K562 (cell line): ENCODE results near the gene OMP. TPM values are rescaled to one million over a fixed set of nuclear protein-coding genes. Genes with fewer than 3 reads are reported as not detected.

Experiments used
- ATAC-seq: fragments of 200-7000 bp; cut with Tn5 transposase; 3 replicates; pipeline ENCODE4 v1.9.1; 2020; ENCODE audit warnings: moderate library complexity
- BruUV-seq: library from RNA; stranded (reverse); fragments of 400-500 nt; replicated peaks from 2 replicates; lab custom pipeline; 2021; lab: Mats Ljungman, UMichigan
- CTCF ChIA-PET: fragments of 300-600 bp; formaldehyde crosslinking; extraction: SDS; loops from one replicate; lab custom pipeline; 2021; ENCODE audit warnings: low intra/inter-chr PET ratio; lab: Yijun Ruan, JAX
- POLR2A ChIA-PET: fragments of 300-600, 350-650 bp; sonication (Branson Sonifier 250); formaldehyde crosslinking; extraction: SDS; loops from one replicate; lab custom pipeline; 2021; ENCODE audit warnings: antibody characterized with exemption, inconsistent platforms; lab: Yijun Ruan, JAX
- DNase-seq, 4 experiments: peaks; one replicate each; pipeline versions ENCODE4 v3.0.0 to v3.0.0-alpha.2; 2011 to 2018; ENCODE audit warnings: low spot score in 3 of 4, mixed read lengths in 3 of 4; ENCODE audit errors: extremely low read depth in 1 of 4
- FAIRE-seq: peaks from 2 replicates; lab custom pipeline; 2011; peaks lifted over from hg19 to GRCh38; lab: Jason Lieb, UNC
- H2AFZ ChIP-seq: 2 replicates; pipeline ENCODE4 v1.6.0; 2011; ENCODE audit warnings: low read depth, low read length, control low read depth, inconsistent platforms
- H3K27ac ChIP-seq: fragments of 200-600 bp; 3 replicates; pipeline ENCODE4 v1.8.0; 2011; ENCODE audit warnings: low read depth, mild to moderate bottlenecking, control low read depth, inconsistent platforms, low read length, moderate library complexity, mixed read lengths; ENCODE audit errors: extremely low read depth
- H3K27me3 ChIP-seq, 2 experiments: fragments of 300-600 bp in 1 of 2; 2 replicates in 1 of 2; 3 replicates in 1 of 2; pipeline versions ENCODE4 v1.6.0 to v1.8.0; 2011; ENCODE audit warnings: inconsistent platforms in 2 of 2, low read length in 2 of 2, mild to moderate bottlenecking in 1 of 2, mixed read lengths in 1 of 2, moderate library complexity in 1 of 2; ENCODE audit not compliant: control insufficient read depth in 2 of 2, insufficient read depth in 2 of 2
- H3K36me3 ChIP-seq: fragments of 300-600 bp; 3 replicates; pipeline ENCODE4 v1.8.0; 2011; ENCODE audit warnings: mild to moderate bottlenecking, low read length, inconsistent platforms; ENCODE audit not compliant: control insufficient read depth, insufficient read depth
- H3K4me1 ChIP-seq, 2 experiments: fragments of 200-600 bp in 1 of 2; replicated peaks in 1 of 2; 2 replicates in 1 of 2; 3 replicates in 1 of 2; pipeline versions ENCODE4 v1.5.1 to v1.8.0; 2011; ENCODE audit warnings: inconsistent platforms in 2 of 2, low read length in 2 of 2, mild to moderate bottlenecking in 1 of 2, mixed read lengths in 1 of 2, moderate library complexity in 1 of 2; ENCODE audit not compliant: control insufficient read depth in 2 of 2, insufficient read depth in 2 of 2
- H3K4me2 ChIP-seq: 2 replicates; pipeline ENCODE4 v1.6.1; 2011; ENCODE audit warnings: low read length, control low read depth, inconsistent platforms, mixed read lengths; ENCODE audit not compliant: insufficient read depth
- H3K4me3 ChIP-seq: fragments of 200-600 bp; sonication (generic), shearing (Covaris generic); 2 replicates; pipeline ENCODE4 v1.5.1; 2016; ENCODE audit warnings: control low read depth, inconsistent platforms
- H3K79me2 ChIP-seq: fragments of 200-600 bp; 3 replicates; pipeline ENCODE4 v1.8.0; 2011; ENCODE audit warnings: low read length, inconsistent platforms; ENCODE audit not compliant: control insufficient read depth, insufficient read depth
- H3K9ac ChIP-seq, 2 experiments: 2 replicates each; pipeline versions ENCODE4 v1.6.0 to v1.6.1; 2011; ENCODE audit warnings: low read depth in 2 of 2, low read length in 2 of 2, control low read depth in 1 of 2, inconsistent platforms in 1 of 2, mild to moderate bottlenecking in 1 of 2, mixed read lengths in 1 of 2; ENCODE audit not compliant: insufficient read depth in 1 of 2
- H3K9me1 ChIP-seq: one replicate; pipeline ENCODE4 v1.6.0; 2011; ENCODE audit warnings: inconsistent platforms, mild to moderate bottlenecking, low read length, moderate library complexity; ENCODE audit not compliant: control insufficient read depth, insufficient read depth
- H3K9me3 ChIP-seq: replicated peaks from 2 replicates; pipeline ENCODE4 v1.5.1; 2011; ENCODE audit warnings: low read depth, low read length, inconsistent platforms; ENCODE audit not compliant: control insufficient read depth, insufficient read depth
- H4K20me1 ChIP-seq: replicated peaks from 2 replicates; pipeline ENCODE4 v1.6.1; 2011; ENCODE audit warnings: low read length, inconsistent platforms, mixed read lengths; ENCODE audit not compliant: control insufficient read depth, insufficient read depth
- CBFB ChIP-seq: sonication (generic); formaldehyde crosslinking; IDR thresholded peaks from 2 replicates; pipeline ENCODE4 v1.4.0; 2020; ENCODE audit warnings: mild to moderate bottlenecking, missing genetic modification reagents
- CEBPZ ChIP-seq: fragments of 150-350 bp; IDR thresholded peaks from 2 replicates; pipeline ENCODE4 v1.6.1; 2014; ENCODE audit warnings: low read depth, mild to moderate bottlenecking, low read length, borderline replicate concordance
- EZH2 ChIP-seq: IDR thresholded peaks from 2 replicates; pipeline ENCODE4 v1.6.1; 2012; ENCODE audit warnings: low read depth, mild to moderate bottlenecking, inconsistent platforms, low read length, borderline replicate concordance
- KAT8 ChIP-seq: fragments of 450-650 bp; IDR thresholded peaks from 2 replicates; pipeline ENCODE4 v1.6.1; 2016; ENCODE audit warnings: low read depth, mild to moderate bottlenecking
- MCM3 ChIP-seq: fragments of 450-650 bp; IDR thresholded peaks from 2 replicates; pipeline ENCODE4 v1.6.1; 2016
- POLR3G ChIP-seq: IDR thresholded peaks from 2 replicates; pipeline ENCODE4 v1.6.1; 2011; ENCODE audit not compliant: insufficient read length, insufficient replicate concordance; ENCODE audit errors: extremely low read depth
- ZKSCAN8 ChIP-seq: fragments of 200-800 bp; sonication (Bioruptor generic); IDR thresholded peaks from 2 replicates; pipeline ENCODE4 v1.6.1; 2016; ENCODE audit warnings: missing genetic modification characterization, missing compliant biosample characterization
- ZNF224 ChIP-seq: sonication (generic); formaldehyde crosslinking; IDR thresholded peaks from 2 replicates; pipeline ENCODE4 v1.8.0; 2022; ENCODE audit warnings: mild to moderate bottlenecking, missing genetic modification reagents
- ZNF717 ChIP-seq: fragments of 250-450 bp; sonication (Bioruptor Pico); IDR thresholded peaks from 2 replicates; pipeline ENCODE4 v1.5.0; 2021
- WGBS: fragments of 100-300 bp; shearing (Covaris generic); methylation state at CpG from one replicate; pipeline ENCODE4 v1.1.6; 2016; ENCODE audit warnings: low coverage, mixed read lengths; ENCODE audit not compliant: insufficient coverage; ENCODE audit errors: missing lambda C conversion rate; 5-methylcytosine and 5-hydroxymethylcytosine counted together
- in situ Hi-C: fragments of 300-500 bp; cut with MboI; formaldehyde crosslinking; loops from 4 replicates; pipeline ENCODE4 v1.15.0; 2018; ENCODE audit warnings: inconsistent platforms, mixed read lengths
- intact Hi-C: fragments of 100-400 bp; cut with micrococcal nuclease; formaldehyde crosslinking; loops from 2 replicates; pipeline ENCODE4 v1.14.2; 2022
- polyA plus RNA-seq, 8 experiments: library from polyadenylated mRNA; depleted of rRNA in 4 of 8; stranded (reverse) in 5 of 8; unstranded in 3 of 8; fragments of >200 nt; fragmentation: Nextera tagmentation in 2 of 8; fragmentation: Illumina TruSeq in 1 of 8; extraction: Ambion mirVana in 2 of 8; extraction: Trizol in 1 of 8; gene quantifications; 2 replicates each; pipeline versions ENCODE4 v1.2.1 to v1.2.3, GENCODE V29; 2011 to 2014; ENCODE audit warnings: inconsistent platforms in 1 of 8, missing spikeins in 1 of 8
- total RNA-seq, 7 experiments: library from RNA; depleted of rRNA in 6 of 7; stranded (reverse); fragments of >200 nt in 6 of 7; fragmentation: Illumina TruSeq in 2 of 7; extraction: Trizol in 2 of 7; gene quantifications; 2 replicates each; pipeline versions ENCODE4 v1.2.1 to v1.2.3, GENCODE V29; 2011 to 2021; ENCODE audit warnings: low replicate concordance in 1 of 7
- TF ChIP-seq, protein P1 (sequence below): IDR thresholded peaks from 2 replicates; pipeline ENCODE4 v1.6.1; 2011; ENCODE audit not compliant: insufficient read length; ENCODE audit errors: extremely low read depth
- TF ChIP-seq, protein P2 (sequence below): fragments of 250-450 bp; sonication (Bioruptor Pico); IDR thresholded peaks from 2 replicates; pipeline ENCODE4 v1.5.0; 2021

The OMP gene
- total and polyA plus RNA-seq, 9 of the 15 experiments (the other 6 are each of a cell fraction or from before 2014, with no cell fraction given), result not detected

- no peak for DNase-seq
- Histone ChIP-seq H3K36me3 (no peaks in the 10 kb centered on the region; the same call in 2 of the 3 replicates), H4K20me1 (peaks cover 23% of the 10 kb centered on the region), H3K9me1 (no peaks in the 10 kb centered on the region), H3K27me3 (peaks cover 4 to 69% of the 10 kb centered on the region in 2 experiments), H3K9me3 (no peaks in the 10 kb centered on the region), H3K4me3 (no peak overlapping the region), H3K4me2 (no peak overlapping the region), H3K9ac (no peak overlapping the region), H2AFZ (no peak overlapping the region), H3K27ac (no peak overlapping the region), H3K79me2 (no peaks in the 10 kb centered on the region), H3K4me1 (peaks cover 4 to 38% of the 10 kb centered on the region in 2 experiments; a peak in 4 of 5 replicates)
- 2% methylated on average over 8 of the region's 8 CpGs for WGBS
- in situ Hi-C loops (no loop called here), intact Hi-C loops (no loop called here)
- ChIA-PET POLR2A (interaction anchor here (0.6 to 0.7 kb wide), 2 partner anchors 167 to 813 kb away, joined by 3 read pairs; no protein-coding TSS in a partner anchor), CTCF (no interaction called here)
- ATAC-seq, result no peak
- TF ChIP-seq CBFB (CRISPR knock-in tag), result 0 out of 2 replicates have a peak, but pooled peaks have one; percentile 20
- TF ChIP-seq KAT8, result no peak
- no TSS peak for BruUV-seq
- no peak for FAIRE-seq
Measured at GRCh38 chr11:77069969-77070582, 32.6 kb upstream of the OMP start.

DNA sequence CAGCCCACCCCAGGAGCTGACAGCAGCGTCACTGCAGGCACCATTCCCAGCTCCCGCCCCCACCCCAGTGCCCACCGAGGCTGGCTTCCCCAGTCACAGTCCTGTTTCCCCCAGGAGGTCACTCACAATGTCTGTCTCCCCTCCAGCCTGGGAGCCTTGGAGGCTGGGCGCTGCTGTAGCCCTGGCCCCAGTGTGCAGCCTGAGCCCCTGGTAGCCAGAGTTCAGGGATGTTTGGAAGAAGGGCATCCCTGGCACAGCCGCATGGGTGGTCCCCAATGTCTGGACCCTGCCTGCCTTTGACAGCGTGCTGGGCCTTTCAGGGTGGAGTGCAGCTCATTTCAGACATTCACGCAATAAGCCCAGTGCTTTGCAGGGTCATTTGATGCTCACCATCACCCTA is 31.6 kb upstream of the OMP start:
- Histone ChIP-seq H3K27ac (no peak overlapping the region), H3K9me1 (no peaks in the 10 kb centered on the region), H2AFZ (no peak overlapping the region), H3K4me2 (no peak overlapping the region), H4K20me1 (peaks cover 23% of the 10 kb centered on the region), H3K4me3 (no peak overlapping the region), H3K9me3 (no peaks in the 10 kb centered on the region), H3K79me2 (no peaks in the 10 kb centered on the region), H3K9ac (no peak overlapping the region), H3K27me3 (peaks cover 6 to 74% of the 10 kb centered on the region in 2 experiments), H3K4me1 (peaks cover 2 to 34% of the 10 kb centered on the region in 2 experiments; a peak in 4 of 5 replicates), H3K36me3 (no peaks in the 10 kb centered on the region; the same call in 2 of the 3 replicates)
- 12% methylated on average over 7 of the region's 7 CpGs for WGBS
- CTCF ChIA-PET, result no interaction called here
- FAIRE-seq (no peak), DNase-seq (no peak), ATAC-seq (no peak)
- intact Hi-C loops (no loop called here), in situ Hi-C loops (no loop called here)
- POLR2A ChIA-PET, result interaction anchor here (0.6 to 0.9 kb wide), 2 partner anchors 9 to 11 kb away, joined by 3 read pairs; no protein-coding TSS in a partner anchor
- BruUV-seq, result no TSS peak
- TF ChIP-seq ZNF717 (CRISPR knock-in tag), result no peak
- TF ChIP-seq POLR3G, result no peak
- TF ChIP-seq, protein P1, sequence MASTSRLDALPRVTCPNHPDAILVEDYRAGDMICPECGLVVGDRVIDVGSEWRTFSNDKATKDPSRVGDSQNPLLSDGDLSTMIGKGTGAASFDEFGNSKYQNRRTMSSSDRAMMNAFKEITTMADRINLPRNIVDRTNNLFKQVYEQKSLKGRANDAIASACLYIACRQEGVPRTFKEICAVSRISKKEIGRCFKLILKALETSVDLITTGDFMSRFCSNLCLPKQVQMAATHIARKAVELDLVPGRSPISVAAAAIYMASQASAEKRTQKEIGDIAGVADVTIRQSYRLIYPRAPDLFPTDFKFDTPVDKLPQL, result no peak
- TF ChIP-seq EZH2, result no peak
- TF ChIP-seq, protein P2, sequence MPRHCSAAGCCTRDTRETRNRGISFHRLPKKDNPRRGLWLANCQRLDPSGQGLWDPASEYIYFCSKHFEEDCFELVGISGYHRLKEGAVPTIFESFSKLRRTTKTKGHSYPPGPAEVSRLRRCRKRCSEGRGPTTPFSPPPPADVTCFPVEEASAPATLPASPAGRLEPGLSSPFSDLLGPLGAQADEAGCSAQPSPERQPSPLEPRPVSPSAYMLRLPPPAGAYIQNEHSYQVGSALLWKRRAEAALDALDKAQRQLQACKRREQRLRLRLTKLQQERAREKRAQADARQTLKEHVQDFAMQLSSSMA (CRISPR knock-in tag), result no peak
- no peak for TF ChIP-seq ZNF224 (CRISPR knock-in tag)
- no peak for TF ChIP-seq MCM3
- TF ChIP-seq CEBPZ, result no peak
- TF ChIP-seq ZKSCAN8 (CRISPR knock-in tag), result no peak
